GM15510 (cell line): ENCODE data around the gene ANKRD55.

Experiments
- POLR2A ChIP-seq: IDR thresholded peaks from 3 replicates; pipeline ENCODE4 v1.6.1; 2011; ENCODE audit warnings: borderline replicate concordance; ENCODE audit not compliant: insufficient read length; ENCODE audit errors: extremely low read depth

ANKRD55 gene

GRCh38 chr5:56159521-56159947, 73.6 kb downstream of the ANKRD55 start:
- no peak for TF ChIP-seq POLR2A

DNA sequence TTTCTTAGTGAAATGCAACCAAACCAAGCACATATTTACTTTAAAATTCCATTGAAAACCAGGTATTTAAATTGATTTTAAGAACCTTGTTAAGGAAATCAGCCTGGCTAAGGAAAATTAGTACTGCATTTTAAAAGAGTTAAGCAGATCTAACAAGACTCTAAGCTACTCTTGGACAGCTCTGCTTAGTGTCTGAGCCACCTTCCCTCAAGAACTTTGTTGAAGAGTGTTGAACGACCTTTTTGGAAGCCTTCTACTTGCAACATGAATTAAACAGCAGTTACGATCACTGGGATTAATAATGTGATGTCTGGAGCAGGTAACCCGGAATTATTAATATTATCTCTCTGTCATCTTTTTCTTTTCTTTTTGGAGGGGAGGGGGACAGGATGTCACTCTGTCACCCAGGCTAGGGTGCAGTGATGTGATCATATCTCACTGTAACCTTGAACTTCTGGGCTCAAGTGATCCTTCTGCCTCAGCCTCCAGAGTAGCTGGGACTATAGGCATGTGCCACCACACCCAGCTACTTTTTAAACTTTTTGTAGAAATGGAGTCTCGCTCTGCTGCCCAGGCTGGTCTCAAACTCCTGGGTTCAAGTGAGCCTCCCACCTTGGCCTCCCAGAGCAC, 74.7 kb downstream of the ANKRD55 start:
- no peak for TF ChIP-seq POLR2A

DNA sequence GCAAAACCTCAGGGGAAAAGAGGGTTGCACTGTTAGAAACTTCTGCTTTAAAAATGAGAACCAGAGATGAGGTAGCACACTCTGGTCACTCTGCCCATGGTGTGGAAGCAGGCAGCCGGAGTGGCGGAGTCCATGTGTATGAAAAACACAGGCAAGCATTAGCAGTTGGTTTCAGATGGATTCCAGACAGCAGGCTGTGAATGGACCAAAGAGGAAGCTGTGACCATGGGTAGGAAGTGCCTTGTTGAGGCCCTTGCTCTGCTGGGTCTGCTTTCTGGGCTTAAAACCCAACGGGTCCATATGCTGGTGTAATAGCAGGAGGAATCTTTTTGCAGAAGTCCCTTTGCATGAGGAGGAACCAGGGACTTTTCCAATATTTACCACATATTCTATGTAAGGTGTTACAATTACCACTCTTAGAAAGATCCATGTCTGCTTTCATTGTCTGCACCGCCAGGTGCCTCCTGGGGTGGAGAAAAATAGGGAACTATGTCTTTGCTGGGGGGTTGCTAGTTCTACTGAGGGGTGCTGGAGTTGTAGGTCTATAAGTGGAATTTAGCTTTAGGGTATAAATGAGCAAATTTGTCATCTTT, 77.0 kb downstream of the ANKRD55 start:
- no peak for TF ChIP-seq POLR2A

GRCh38 chr5:56154732-56155484, 78.2 kb downstream of the ANKRD55 start:
- TF ChIP-seq POLR2A: no peak

DNA sequence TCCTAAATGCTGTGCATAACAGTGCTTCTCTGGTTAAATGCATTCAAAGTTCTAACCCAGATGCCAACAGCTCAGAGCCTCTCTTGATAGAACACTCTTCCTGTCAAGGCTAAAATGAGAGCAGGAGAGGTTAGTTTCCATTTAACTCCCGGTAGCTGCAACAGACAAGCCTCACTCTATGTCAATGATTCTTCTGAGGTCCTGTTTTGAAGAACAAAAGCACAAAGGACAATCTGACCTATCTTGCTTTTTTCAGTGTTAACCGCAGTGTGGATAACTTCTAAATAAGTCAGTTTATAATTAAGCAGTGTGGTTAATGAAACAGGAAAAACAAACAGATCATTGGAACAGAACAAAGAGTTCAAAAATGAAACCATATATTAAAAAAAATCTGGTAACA, 80.7 kb downstream of the ANKRD55 start:
- no peak for TF ChIP-seq POLR2A

GRCh38 chr5:56148453-56148971, 84.6 kb downstream of the ANKRD55 start:
- TF ChIP-seq POLR2A: no peak

DNA sequence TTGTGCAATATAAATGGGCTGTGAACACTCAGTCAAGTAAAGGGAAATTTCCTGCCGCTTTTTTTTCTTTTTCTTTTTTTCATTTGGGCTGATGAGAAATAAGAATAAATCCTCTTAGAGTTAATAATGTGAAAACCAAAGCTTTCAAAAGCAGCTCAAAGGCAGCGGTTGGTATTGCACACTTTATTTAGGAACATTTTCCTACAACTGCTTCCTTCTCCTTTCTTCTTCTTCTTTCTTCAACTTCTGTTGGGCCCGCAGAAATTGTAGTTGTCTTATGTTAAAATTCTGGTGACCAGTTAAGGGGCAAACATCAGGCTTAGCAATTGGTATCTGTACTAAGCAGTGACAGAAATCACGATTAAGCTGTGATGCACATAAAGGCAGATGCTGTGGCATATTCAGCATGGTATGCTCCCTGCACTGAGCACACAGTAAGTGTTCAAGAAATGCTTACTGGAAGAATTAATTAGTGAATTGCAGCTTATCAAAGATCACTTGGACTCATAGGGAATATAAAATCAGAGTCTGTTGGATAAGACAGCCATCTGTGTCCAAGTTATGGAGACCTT, 85.4 kb downstream of the ANKRD55 start:
- TF ChIP-seq POLR2A: no peak

- TF ChIP-seq POLR2A: no peak
Measured at GRCh38 chr5:56147106-56147505, 86.0 kb downstream of the ANKRD55 start.

- TF ChIP-seq POLR2A: no peak
Measured at GRCh38 chr5:56146674-56147073, 86.5 kb downstream of the ANKRD55 start.

- TF ChIP-seq POLR2A: no peak
Measured at GRCh38 chr5:56145511-56145910, 87.6 kb downstream of the ANKRD55 start.

DNA sequence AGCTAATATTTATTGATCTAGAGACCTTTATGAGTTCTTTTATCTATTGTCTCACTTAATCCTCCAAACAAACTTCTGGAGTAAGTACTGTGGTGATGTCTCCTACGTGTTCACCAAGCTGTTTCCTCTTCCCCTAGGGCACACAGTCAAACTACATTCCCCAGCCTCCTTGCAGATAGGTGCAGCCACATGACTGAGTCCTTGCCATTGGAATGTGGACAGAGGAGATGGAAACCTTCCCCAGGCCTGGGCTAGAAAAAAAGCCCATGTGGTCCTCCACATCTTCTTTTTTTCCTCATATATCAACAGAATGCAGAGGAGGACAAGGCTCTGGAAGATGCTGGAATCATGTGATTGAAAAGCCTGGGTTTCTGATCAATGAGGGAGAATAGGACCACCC, 88.0 kb downstream of the ANKRD55 start:
- TF ChIP-seq POLR2A: no peak

DNA sequence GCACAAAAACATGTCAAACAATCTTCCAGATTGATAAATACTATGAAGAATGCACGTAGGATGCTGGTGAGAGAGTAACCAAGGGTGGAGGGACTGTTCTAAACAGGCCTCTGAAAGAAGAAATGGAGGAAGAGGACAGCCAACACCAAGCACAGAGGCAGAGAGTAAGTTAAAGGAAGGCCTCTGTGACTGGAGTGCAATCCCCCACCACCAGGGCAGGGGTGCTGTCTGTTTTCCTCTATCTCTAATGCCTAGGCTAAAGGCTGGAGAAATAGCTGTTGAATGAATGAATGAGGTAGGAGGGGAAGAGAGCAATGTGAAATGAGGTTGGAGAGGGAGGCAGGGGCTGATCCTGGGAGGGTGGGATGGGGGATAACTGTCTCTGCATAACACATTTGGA, 88.9 kb downstream of the ANKRD55 start:
- no peak for TF ChIP-seq POLR2A

DNA sequence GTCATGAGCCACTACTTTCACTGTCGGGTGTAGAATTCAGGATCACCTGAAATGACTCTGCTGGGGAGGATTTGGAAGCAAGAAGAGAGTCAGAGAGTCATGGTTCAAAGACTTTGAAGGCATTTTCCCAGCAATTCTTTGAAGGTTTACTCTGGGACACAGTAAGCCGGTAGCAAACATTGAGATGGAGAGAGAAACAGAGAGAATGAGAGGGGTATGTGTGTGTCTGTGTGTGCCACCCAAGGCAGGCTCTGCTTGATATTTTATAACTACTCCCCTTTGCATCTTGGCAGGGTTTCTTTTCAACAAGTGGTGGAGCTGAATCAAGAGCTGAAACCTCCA, 89.8 kb downstream of the ANKRD55 start:
- TF ChIP-seq POLR2A: no peak

GRCh38 chr5:56142614-56143372, 90.3 kb downstream of the ANKRD55 start:
- no peak for TF ChIP-seq POLR2A

DNA sequence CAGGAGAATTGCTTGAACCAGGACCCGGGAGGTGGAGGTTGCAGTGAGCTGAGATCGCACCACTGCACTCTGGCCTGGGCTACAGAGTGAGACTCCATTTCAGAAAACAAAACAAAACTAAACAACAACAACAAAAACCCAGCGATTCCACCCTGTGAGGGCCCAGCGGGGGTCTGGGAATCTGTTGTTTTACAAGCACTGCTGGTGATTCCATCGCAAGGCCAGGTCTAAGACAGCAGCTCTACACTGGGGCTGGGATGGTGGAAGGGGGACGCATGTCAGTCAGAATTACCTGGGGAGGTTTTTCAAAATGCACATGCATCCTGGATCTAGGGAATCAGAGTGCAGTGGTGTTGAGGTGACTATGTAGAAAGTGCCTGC, 90.9 kb downstream of the ANKRD55 start:
- TF ChIP-seq POLR2A: no peak
